PFSK-1 (cell line): ENCODE data around the gene YTHDC1.

Experiments
- FOXP2 ChIP-seq: optimal IDR thresholded peaks from 2 replicates; pipeline ENCODE3; 2011; ENCODE audit warnings: borderline replicate concordance, control low read depth, inconsistent platforms; ENCODE audit not compliant: insufficient read depth; ENCODE audit errors: extremely low read length, extremely low read depth
- POLR2AphosphoS5 ChIP-seq: IDR thresholded peaks from 2 replicates; pipeline ENCODE4 v1.6.1; 2012; ENCODE audit warnings: low read depth, mild to moderate bottlenecking, control low read depth, low read length, moderate library complexity
- SIN3A ChIP-seq: IDR thresholded peaks from 2 replicates; pipeline ENCODE4 v1.6.1; 2012; ENCODE audit warnings: mild to moderate bottlenecking, low read length, moderate library complexity, borderline replicate concordance; ENCODE audit not compliant: insufficient read depth
- TAF1 ChIP-seq: IDR thresholded peaks from 2 replicates; pipeline ENCODE4 v1.6.1; 2012; ENCODE audit warnings: low read length, control low read depth, borderline replicate concordance; ENCODE audit not compliant: insufficient read depth
- TF ChIP-seq, protein P1 (sequence below), 2 experiments: IDR thresholded peaks; 2 replicates each; pipeline versions ENCODE4 v1.6.1 to v1.8.0; 2011 to 2012; ENCODE audit warnings: low read depth in 2 of 2, low read length in 2 of 2, control low read depth in 1 of 2, inconsistent platforms in 1 of 2, mild to moderate bottlenecking in 1 of 2, moderate library complexity in 1 of 2; ENCODE audit not compliant: insufficient read depth in 1 of 2

YTHDC1 gene

DNA sequence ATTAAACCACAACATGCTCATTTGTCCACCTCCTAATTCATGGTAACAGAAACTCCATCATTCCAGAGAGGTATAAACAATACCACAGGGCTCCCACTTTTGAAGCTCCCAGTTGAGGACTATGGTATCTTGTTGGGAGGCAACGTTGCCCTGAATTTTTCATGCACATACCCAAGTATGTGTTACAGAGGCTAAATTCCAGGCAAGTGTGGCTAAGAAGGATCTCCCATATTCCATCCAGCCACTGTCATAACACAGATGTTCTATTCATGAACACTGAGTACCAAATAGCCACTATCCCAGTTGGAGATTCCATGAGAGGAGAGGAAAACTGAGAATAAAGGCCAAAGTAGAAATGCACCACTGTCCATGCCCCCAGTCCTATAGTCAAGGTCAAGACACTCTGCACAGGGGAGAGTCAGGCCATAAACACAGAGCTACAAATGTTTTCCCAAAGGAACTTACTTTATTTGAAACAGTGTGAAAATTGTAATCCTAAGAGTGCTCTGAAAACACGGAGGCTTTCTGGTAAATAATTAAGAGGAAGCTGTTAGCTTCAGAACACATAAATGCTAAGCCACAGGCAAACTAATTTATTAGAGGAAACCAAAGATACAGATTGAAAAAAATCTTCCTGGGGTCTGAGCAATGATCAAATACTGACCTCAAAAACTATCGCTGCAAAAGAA lies 62.0 kb downstream of the YTHDC1 start:
- TF ChIP-seq, protein P1, sequence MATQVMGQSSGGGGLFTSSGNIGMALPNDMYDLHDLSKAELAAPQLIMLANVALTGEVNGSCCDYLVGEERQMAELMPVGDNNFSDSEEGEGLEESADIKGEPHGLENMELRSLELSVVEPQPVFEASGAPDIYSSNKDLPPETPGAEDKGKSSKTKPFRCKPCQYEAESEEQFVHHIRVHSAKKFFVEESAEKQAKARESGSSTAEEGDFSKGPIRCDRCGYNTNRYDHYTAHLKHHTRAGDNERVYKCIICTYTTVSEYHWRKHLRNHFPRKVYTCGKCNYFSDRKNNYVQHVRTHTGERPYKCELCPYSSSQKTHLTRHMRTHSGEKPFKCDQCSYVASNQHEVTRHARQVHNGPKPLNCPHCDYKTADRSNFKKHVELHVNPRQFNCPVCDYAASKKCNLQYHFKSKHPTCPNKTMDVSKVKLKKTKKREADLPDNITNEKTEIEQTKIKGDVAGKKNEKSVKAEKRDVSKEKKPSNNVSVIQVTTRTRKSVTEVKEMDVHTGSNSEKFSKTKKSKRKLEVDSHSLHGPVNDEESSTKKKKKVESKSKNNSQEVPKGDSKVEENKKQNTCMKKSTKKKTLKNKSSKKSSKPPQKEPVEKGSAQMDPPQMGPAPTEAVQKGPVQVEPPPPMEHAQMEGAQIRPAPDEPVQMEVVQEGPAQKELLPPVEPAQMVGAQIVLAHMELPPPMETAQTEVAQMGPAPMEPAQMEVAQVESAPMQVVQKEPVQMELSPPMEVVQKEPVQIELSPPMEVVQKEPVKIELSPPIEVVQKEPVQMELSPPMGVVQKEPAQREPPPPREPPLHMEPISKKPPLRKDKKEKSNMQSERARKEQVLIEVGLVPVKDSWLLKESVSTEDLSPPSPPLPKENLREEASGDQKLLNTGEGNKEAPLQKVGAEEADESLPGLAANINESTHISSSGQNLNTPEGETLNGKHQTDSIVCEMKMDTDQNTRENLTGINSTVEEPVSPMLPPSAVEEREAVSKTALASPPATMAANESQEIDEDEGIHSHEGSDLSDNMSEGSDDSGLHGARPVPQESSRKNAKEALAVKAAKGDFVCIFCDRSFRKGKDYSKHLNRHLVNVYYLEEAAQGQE (IDR thresholded peaks at IDR 0.05; ENCODE audit: insufficient read depth in 1 of 2, low read depth in 2 of 2, low read length in 2 of 2): no peak
- no peak for TF ChIP-seq SIN3A

DNA sequence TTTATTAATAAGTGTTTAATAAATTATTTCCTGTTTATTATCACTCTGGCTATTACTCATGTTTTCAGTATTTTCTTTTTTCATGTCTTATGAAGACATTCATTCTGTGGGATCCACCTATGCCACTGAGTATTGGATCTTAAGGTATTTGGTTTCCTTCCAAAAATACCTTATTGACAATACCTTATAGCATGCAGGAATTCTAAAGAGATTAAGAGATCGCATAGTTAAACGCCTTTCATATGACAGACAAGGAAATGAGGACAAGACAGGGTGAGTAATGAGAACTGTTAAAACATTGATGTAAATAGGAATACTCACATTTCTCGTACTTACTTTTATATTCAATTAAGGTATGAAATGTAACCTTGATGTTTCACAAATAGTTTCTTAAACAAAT lies 66.2 kb downstream of the YTHDC1 start:
- no peak for TF ChIP-seq FOXP2
- no peak for TF ChIP-seq TAF1
- TF ChIP-seq, protein P1 (IDR thresholded peaks at IDR 0.05; ENCODE audit: insufficient read depth in 1 of 2, low read depth in 2 of 2, low read length in 2 of 2): no peak
- TF ChIP-seq SIN3A: no peak
- no peak for TF ChIP-seq POLR2AphosphoS5

DNA sequence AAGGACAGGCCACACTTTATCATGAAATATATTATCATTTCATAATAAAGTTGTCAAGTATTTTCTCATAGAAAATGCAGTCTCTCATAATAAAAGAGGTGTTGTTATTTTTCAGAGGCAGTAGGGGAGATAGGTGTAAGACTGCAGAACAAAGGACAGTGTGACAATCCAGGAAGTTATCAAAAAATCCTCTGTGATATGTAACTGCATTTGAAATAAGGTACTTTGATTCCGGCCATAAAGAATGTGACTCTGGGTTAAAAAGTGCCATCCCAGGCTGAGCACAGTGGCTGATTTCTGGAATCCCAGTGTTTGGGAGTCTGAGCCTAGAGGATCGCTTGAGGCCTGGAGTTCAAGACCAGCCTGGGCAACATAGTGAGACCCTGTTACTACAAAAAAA lies 66.8 kb downstream of the YTHDC1 start:
- TF ChIP-seq SIN3A (no peak), POLR2AphosphoS5 (no peak), TAF1 (no peak), FOXP2 (no peak)
- TF ChIP-seq, protein P1 (IDR thresholded peaks at IDR 0.05; ENCODE audit: insufficient read depth in 1 of 2, low read depth in 2 of 2, low read length in 2 of 2): no peak

DNA sequence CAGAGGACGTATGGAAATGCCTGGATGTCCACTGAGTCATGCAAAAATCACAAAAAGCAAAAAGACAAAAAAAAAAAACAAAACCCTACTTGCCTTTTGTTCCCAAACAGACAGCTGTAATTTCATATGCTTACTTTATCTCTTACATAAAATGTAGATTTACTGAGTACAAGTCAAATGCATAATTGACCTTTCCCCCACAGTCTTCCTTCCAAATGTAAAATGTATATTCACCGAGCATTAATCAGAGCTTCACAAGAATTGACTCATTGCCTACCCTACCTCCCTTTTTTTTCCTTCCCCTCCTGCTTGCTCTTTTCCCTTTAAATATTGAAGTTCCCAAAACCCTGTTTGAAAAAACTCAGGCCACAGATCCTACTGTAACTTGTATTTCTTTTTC lies 71.9 kb downstream of the YTHDC1 start:
- TF ChIP-seq, protein P1 (IDR thresholded peaks at IDR 0.05; ENCODE audit: insufficient read depth in 1 of 2, low read depth in 2 of 2, low read length in 2 of 2): no peak
- no peak for TF ChIP-seq FOXP2

DNA sequence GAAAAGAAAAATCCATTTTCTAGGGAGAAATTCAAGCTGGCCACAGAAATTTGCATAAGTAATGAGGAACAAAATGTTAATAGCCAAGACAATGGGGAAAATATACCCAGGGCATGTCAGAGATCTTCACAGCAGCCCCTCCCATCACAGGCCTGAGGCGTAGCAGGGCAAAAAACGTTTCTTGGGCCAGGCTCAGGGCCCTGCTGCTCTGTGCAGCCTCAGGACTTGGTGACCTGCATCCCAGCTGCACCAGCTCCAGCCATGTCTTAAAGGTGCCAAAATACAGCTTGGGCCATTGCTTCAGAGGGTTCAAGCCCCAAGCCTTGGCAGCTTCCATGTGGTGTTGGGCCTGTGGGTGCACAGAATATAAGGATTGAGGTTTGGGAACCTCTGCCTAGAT lies 72.3 kb downstream of the YTHDC1 start:
- TF ChIP-seq, protein P1 (IDR thresholded peaks at IDR 0.05; ENCODE audit: insufficient read depth in 1 of 2, low read depth in 2 of 2, low read length in 2 of 2): no peak
- TF ChIP-seq TAF1: no peak
- TF ChIP-seq POLR2AphosphoS5: no peak
- no peak for TF ChIP-seq FOXP2
- no peak for TF ChIP-seq SIN3A
